ENCODE data around the gene COL25A1.

The COL25A1 gene

DNA sequence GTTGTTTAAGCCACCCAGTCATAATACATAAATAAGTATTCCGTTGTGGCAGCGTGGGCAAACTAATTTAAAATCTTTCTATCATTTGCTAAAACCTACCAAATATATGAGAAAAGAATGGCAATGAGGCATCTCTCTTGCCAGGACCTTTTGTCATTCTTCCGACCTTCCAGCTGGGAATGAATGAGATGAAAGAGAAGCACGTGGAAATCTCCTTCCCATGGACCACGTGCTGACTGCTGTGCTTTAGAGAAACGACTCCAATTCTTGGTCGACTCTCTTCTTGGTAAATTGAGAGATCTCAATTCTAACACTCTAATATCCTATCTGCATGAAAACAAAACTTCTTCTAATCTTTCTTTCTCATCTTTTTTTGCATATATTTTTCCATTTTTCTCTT lies 116.5 kb downstream of the COL25A1 start:
- DNase-seq (ENCODE audit: low spot score): no peak
- TF ChIP-seq, protein P1, sequence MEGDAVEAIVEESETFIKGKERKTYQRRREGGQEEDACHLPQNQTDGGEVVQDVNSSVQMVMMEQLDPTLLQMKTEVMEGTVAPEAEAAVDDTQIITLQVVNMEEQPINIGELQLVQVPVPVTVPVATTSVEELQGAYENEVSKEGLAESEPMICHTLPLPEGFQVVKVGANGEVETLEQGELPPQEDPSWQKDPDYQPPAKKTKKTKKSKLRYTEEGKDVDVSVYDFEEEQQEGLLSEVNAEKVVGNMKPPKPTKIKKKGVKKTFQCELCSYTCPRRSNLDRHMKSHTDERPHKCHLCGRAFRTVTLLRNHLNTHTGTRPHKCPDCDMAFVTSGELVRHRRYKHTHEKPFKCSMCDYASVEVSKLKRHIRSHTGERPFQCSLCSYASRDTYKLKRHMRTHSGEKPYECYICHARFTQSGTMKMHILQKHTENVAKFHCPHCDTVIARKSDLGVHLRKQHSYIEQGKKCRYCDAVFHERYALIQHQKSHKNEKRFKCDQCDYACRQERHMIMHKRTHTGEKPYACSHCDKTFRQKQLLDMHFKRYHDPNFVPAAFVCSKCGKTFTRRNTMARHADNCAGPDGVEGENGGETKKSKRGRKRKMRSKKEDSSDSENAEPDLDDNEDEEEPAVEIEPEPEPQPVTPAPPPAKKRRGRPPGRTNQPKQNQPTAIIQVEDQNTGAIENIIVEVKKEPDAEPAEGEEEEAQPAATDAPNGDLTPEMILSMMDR (IDR thresholded peaks at IDR 0.05; ENCODE audit: borderline replicate concordance, control extremely low read depth, extremely low read depth, insufficient read depth, missing control alignments): no peak
- in situ Hi-C loops (cut with MboI; ENCODE audit: low sequenced_read_pairs, unreplicated experiment): no loop called here

DNA sequence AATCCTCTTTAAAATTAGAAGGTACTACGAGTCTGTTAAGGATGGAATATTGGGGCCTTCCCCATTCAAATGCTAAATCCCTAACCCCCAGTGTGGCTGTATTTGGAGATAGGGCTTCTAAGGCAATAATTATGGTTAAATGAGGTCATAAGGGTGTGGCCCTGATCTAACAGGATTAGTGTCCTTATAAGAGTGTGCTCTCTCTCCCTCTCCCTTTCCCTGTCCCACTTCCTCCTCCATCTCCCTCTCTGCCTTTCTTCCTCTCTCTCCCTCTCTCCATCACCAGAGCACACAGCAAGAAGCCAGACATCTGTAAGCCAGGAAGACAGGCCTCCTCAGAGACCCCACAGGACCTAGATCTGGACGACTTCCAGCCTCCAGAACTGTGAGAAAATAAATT lies 116.9 kb downstream of the COL25A1 start:
- no peak for DNase-seq (ENCODE audit: low spot score)
- in situ Hi-C loops (cut with MboI; ENCODE audit: low sequenced_read_pairs, unreplicated experiment): no loop called here
- TF ChIP-seq, protein P1 (IDR thresholded peaks at IDR 0.05; ENCODE audit: borderline replicate concordance, control extremely low read depth, extremely low read depth, insufficient read depth, missing control alignments): no peak

DNA sequence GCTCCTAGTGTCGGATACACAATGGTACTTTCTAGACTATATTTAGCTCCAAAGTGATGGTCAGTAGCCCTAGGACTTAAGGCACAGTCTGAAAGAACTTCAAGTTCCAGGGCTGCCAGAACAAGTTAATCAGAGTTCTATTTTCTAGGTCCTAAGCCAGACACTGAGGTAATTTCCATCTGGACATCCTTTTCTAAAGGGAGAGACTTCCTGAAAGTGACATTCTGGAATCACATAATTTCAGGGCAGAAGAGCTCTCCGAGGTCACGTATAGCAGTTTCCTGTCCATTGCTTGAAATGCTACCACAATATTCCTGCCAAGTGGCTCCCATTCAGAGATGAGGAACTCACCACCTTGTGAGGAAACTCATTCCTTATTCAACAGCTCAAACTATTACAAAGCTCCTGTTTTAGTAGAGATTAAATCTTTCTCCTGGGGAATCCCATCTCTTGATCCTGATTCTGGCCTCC lies 117.9 kb downstream of the COL25A1 start:
- TF ChIP-seq, protein P1 (IDR thresholded peaks at IDR 0.05; ENCODE audit: borderline replicate concordance, control extremely low read depth, extremely low read depth, insufficient read depth, missing control alignments): no peak
- no peak for DNase-seq (ENCODE audit: low spot score)
- in situ Hi-C loops (cut with MboI; ENCODE audit: low sequenced_read_pairs, unreplicated experiment): no loop called here

DNA sequence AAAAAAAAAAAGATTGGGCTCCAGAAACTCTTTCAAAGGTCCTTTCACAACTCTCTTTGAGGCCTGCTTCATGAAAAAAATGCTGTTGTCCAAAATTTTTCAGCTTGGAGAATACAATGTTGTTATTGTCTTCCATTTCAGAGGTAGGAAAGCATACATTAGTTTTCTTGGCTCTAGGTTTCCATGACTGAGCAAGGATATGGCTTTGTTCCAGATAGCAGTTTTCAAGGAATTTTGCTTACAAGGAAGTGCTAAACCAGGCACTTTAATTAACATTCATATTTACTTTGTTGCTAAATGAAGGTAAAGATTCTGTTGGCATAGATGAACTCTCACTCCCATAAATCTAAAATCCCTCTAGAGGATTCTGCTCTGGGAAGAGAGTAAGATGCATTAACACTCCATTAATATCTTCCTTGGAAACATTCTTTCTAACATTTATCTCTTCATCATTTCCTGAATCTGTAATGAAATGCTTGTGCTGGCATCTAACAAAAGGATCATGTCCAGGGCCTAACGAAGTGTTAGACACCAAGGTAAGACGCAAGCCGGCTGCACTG lies 118.4 kb downstream of the COL25A1 start:
- TF ChIP-seq, protein P1 (IDR thresholded peaks at IDR 0.05; ENCODE audit: borderline replicate concordance, control extremely low read depth, extremely low read depth, insufficient read depth, missing control alignments): no peak
- in situ Hi-C loops (cut with MboI; ENCODE audit: low sequenced_read_pairs, unreplicated experiment): no loop called here

DNA sequence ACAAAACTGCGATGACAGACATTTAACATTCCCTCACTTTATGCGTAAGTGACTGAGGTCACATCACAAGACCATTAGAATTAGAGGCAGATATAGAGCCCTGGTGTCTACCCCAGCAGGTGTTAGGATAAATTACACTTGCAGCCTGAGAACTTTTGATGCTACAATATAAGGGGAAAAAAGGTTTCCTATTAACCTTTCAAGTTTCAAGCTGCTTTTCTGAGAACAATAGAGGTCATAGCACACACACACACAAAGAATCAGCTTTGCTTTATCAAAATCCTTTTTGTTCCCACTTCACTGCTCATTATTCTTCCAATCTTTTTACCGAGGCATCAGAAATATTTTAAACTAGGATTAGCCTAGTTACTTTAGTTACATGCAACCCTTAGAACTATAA lies 119.8 kb downstream of the COL25A1 start:
- in situ Hi-C loops (cut with MboI; ENCODE audit: low sequenced_read_pairs, unreplicated experiment): no loop called here
- TF ChIP-seq, protein P1 (IDR thresholded peaks at IDR 0.05; ENCODE audit: borderline replicate concordance, control extremely low read depth, extremely low read depth, insufficient read depth, missing control alignments): no peak
- DNase-seq (ENCODE audit: low spot score): no peak

More for the DNA sequence above, 118.4 kb downstream of the COL25A1 start:
- no peak for DNase-seq (ENCODE audit: low spot score)

DNA sequence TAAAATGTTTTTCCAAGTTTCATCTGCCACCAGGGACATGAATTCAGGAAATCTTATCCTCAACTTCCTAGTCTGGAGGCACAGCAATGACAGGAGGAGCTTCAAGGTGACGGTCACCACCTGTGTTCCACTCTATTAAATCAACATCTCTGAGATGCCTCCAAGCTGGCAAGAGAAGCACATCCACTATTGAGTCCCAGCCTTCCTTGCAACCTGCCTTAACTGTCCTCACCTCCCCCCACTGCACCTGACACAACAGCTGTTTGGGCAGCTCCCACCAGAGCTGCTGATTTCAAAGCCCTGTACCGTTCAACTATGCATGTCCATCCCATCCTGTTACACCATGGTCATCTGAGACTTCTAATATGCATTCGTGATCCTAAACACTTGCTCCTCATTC lies 123.4 kb downstream of the COL25A1 start:
- no peak for DNase-seq (ENCODE audit: low spot score)
- in situ Hi-C loops (cut with MboI; ENCODE audit: low sequenced_read_pairs, unreplicated experiment): no loop called here
- TF ChIP-seq, protein P1 (IDR thresholded peaks at IDR 0.05; ENCODE audit: borderline replicate concordance, control extremely low read depth, extremely low read depth, insufficient read depth, missing control alignments): no peak

All from GM13976 (cell line).